MCF 10A (cell line): ENCODE data around the gene CHCT1. TPM values are rescaled to one million over a fixed set of nuclear protein-coding genes. Genes with fewer than 3 reads are reported as not detected.
"Not testable (repeated sequence)": the region's sequence is repeated elsewhere in the genome, so short reads cannot be mapped to it uniquely, and the experiment has no call there.

Experiments
- BruUV-seq: library from RNA; stranded (reverse); fragments of 400-500 nt; replicated peaks from 2 replicates; lab custom pipeline; 2021; lab: Mats Ljungman, UMichigan
- CTCF ChIA-PET: fragments of 300-600 bp; sonication (Branson Sonifier 250); formaldehyde crosslinking; extraction: SDS; loops from one replicate; lab custom pipeline; 2021; ENCODE audit warnings: antibody characterized with exemption, inconsistent platforms; lab: Yijun Ruan, JAX
- POLR2A ChIA-PET: fragments of 300-600, 350-650 bp; sonication (Branson Sonifier 250); formaldehyde crosslinking; extraction: SDS; loops from one replicate; lab custom pipeline; 2020; ENCODE audit warnings: antibody characterized with exemption, inconsistent platforms; lab: Yijun Ruan, JAX
- DNase-seq: peaks from one replicate; pipeline ENCODE4 v3.0.0-alpha.2; 2018; ENCODE audit not compliant: unreplicated experiment
- H3K27ac Mint-ChIP-seq: one replicate; pipeline ENCODE4 v1.8.0; 2022; ENCODE audit warnings: mild to moderate bottlenecking, low read depth, mixed read lengths; ENCODE audit not compliant: unreplicated experiment
- H3K27me3 Mint-ChIP-seq: one replicate; pipeline ENCODE4 v1.8.0; 2022; ENCODE audit warnings: mixed read lengths; ENCODE audit not compliant: insufficient read depth, unreplicated experiment
- H3K36me3 Mint-ChIP-seq: one replicate; pipeline ENCODE4 v1.8.0; 2022; ENCODE audit warnings: mild to moderate bottlenecking, moderate library complexity, mixed read lengths; ENCODE audit not compliant: insufficient read depth, unreplicated experiment
- H3K4me1 Mint-ChIP-seq: one replicate; pipeline ENCODE4 v1.8.0; 2022; ENCODE audit warnings: mixed read lengths; ENCODE audit not compliant: insufficient read depth, unreplicated experiment
- H3K4me3 Mint-ChIP-seq: one replicate; pipeline ENCODE4 v1.8.0; 2022; ENCODE audit warnings: mild to moderate bottlenecking, moderate library complexity, mixed read lengths; ENCODE audit not compliant: unreplicated experiment
- H3K9me3 Mint-ChIP-seq: one replicate; pipeline ENCODE4 v1.8.0; 2022; ENCODE audit warnings: mixed read lengths; ENCODE audit not compliant: unreplicated experiment
- intact Hi-C: fragments of 100-400 bp; cut with micrococcal nuclease; formaldehyde crosslinking; loops from 2 replicates; pipeline ENCODE4 v1.14.1; 2022
- total RNA-seq: library from RNA; stranded (reverse); gene quantifications from 2 replicates; pipeline ENCODE4 v1.2.3, GENCODE V29; 2022
- TF ChIP-seq, protein P1 (sequence below): fragments of 200-600 bp; IDR thresholded peaks from one replicate; pipeline ENCODE4 v1.8.0; 2022; ENCODE audit warnings: antibody characterized with exemption, mild to moderate bottlenecking; ENCODE audit not compliant: unreplicated experiment

Gene CHCT1
- total RNA-seq, 1 experiment from 2014 or later: not detected

DNA sequence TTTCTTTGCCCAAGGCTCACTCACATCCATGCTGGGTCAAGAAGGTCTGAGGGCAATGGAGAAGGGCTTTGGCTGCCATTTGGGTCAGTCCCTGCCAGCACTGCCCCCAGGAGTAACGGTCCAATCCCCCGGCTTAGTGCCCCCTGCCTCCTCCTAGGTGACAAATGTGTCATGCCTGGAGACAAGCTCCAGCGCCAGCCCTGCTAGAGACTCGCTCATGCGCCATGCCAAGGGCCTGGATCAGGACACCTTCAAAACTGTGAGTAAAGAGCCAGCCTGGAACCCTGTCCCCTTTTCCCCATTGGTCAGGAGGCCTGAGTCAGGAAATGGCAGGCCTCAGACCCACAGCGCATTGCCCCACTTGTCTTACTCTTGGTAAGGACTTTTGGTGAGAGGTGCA lies 3.3 kb downstream of the CHCT1 start:
- DNase-seq: no peak
- Mint-ChIP-seq H3K27me3 (no peaks in the 10 kb centered on the region), H3K4me3 (no peak overlapping the region), H3K9me3 (no peaks in the 10 kb centered on the region), H3K36me3 (no peaks in the 10 kb centered on the region), H3K27ac (no peak overlapping the region), H3K4me1 (no peaks in the 10 kb centered on the region)
- BruUV-seq: no TSS peak
- ChIA-PET POLR2A (no interaction called here), CTCF (interaction anchor here (0.6 to 0.9 kb wide), 2 partner anchors 194 to 201 kb away, joined by 5 read pairs; no protein-coding TSS in a partner anchor)
- intact Hi-C loops: no loop called here
- TF ChIP-seq, protein P1, sequence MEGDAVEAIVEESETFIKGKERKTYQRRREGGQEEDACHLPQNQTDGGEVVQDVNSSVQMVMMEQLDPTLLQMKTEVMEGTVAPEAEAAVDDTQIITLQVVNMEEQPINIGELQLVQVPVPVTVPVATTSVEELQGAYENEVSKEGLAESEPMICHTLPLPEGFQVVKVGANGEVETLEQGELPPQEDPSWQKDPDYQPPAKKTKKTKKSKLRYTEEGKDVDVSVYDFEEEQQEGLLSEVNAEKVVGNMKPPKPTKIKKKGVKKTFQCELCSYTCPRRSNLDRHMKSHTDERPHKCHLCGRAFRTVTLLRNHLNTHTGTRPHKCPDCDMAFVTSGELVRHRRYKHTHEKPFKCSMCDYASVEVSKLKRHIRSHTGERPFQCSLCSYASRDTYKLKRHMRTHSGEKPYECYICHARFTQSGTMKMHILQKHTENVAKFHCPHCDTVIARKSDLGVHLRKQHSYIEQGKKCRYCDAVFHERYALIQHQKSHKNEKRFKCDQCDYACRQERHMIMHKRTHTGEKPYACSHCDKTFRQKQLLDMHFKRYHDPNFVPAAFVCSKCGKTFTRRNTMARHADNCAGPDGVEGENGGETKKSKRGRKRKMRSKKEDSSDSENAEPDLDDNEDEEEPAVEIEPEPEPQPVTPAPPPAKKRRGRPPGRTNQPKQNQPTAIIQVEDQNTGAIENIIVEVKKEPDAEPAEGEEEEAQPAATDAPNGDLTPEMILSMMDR: no peak

DNA sequence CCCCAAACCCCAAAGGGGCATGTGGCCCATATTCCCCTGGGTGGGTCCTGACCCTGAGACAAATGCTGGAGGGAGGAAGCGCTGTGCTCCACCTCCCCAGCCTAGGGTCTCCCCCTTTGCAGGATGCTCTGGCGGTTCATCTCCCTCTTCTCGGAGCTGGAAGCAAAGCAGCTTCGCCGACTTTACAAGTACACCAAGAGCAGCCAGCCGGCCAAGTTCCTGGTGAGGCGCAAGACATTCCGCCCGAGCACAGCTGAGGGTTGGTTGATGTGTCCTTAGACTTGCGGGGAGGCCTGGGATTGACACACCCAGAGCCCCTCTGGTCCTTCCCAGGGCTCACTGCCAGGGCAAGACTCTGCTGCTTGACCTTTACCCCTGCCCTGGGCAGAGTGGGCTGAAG lies 4.3 kb downstream of the CHCT1 start:
- intact Hi-C loops: no loop called here
- TF ChIP-seq, protein P1: no peak
- Mint-ChIP-seq H3K9me3 (no peaks in the 10 kb centered on the region), H3K4me1 (no peaks in the 10 kb centered on the region), H3K4me3 (no peak overlapping the region), H3K27ac (no peak overlapping the region), H3K27me3 (no peaks in the 10 kb centered on the region), H3K36me3 (no peaks in the 10 kb centered on the region)
- no peak for DNase-seq
- ChIA-PET POLR2A (no interaction called here), CTCF (interaction anchor here (0.6 kb wide), 1 partner anchor 114 kb away, joined by 3 read pairs; no protein-coding TSS in a partner anchor)
- no TSS peak for BruUV-seq

DNA sequence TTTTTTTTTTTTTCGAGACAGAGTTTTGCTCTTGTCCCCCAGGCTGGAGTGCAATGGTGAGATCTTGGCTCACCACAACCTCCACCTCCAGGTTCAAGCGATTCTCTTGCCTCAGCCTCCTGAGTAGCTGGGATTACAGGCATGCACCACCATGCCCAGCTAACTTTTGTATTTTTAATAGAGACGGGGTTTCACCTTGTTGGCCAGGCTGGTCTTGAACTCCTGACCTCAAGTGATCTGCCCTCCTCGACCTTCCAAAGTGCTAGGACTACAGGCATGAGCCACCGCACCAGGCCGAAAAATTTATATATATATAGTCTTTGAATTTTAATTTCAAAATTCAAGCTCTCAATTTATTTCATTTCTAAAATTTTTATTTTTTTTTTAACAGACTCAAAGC lies 6.2 kb downstream of the CHCT1 start:
- H3K27me3 Mint-ChIP-seq, H3K27ac Mint-ChIP-seq, H3K36me3 Mint-ChIP-seq, DNase-seq, H3K9me3 Mint-ChIP-seq, intact Hi-C loops, H3K4me3 Mint-ChIP-seq, BruUV-seq, H3K4me1 Mint-ChIP-seq: not testable (repeated sequence)
- CTCF ChIA-PET: interaction anchor here (1.2 to 1.6 kb wide), 2 partner anchors 27 to 285 kb away, joined by 3 to 4 read pairs; no protein-coding TSS in a partner anchor
- POLR2A ChIA-PET: interaction anchor here (1.1 kb wide), 1 partner anchor 102 kb away, joined by 4 read pairs; no protein-coding TSS in a partner anchor

DNA sequence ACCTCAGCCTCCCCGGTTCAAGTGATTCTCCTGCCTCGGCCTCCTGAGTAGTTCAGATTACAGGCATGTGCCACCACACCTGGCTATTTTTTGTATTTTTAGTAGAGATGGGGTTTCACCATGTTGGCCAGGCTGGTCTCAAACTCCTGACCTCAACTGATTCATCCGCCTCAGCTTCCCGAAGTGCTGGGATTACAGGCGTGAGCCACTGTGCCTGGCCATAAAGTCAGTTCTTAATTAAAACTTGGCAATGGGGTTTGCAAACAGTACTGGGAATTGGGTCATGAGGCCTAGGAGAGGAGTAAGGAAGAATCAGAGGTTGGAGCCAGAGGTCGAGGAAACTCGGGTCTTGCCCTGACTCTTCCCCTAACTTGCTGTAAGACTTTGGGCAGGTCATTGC lies 8.3 kb downstream of the CHCT1 start:
- intact Hi-C loops, CTCF ChIA-PET, BruUV-seq, DNase-seq, H3K27ac Mint-ChIP-seq, H3K36me3 Mint-ChIP-seq, H3K9me3 Mint-ChIP-seq, POLR2A ChIA-PET, H3K4me1 Mint-ChIP-seq, H3K4me3 Mint-ChIP-seq, H3K27me3 Mint-ChIP-seq: not testable (repeated sequence)

DNA sequence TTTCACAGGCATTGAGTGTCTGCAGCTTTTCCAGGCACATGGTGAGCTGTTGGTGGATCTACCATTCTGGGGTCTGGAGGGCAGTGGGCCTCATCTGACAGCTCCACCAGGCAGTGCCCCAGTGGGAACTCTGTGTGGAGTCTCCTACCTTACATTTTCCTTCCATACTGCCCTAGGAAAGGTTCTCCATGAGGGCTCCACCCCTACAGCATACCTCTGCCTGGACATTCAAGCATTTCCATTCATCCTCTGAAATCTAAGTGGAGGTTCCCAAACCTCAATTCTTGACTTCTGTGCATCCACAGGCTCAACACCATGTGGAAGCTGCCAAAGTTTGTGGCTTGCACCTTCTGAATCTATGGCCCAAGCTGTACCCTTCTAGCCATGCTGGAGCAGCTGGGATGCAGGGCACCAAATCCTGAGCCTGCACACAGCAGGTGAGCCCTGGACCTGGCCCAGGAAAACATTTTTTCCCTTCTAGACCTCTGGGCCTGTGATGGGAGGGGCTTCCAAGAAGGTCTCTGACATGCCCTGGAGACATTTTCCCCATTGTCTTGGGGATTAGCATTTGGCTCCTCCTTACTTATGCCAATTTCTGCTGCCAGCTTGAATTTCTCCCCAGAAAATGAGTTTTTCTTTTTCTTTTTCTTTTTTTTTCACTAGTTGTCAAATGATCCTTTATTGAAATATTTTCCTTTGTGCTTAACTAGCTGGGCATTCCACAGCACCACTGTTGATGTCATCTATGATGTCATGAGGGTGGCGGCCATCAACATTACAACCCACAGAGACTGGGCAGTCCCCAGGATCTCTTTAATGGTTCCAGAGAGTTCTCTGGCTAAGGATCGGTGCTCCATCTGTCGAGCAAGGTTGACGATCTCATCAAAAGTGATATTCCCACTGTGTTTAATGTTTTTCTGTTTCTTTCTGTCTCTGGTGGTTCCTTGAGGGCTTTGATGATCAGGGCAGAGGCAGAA lies 11.0 kb downstream of the CHCT1 start:
- H3K36me3 Mint-ChIP-seq, H3K9me3 Mint-ChIP-seq, H3K27me3 Mint-ChIP-seq, H3K4me1 Mint-ChIP-seq, H3K4me3 Mint-ChIP-seq, BruUV-seq, H3K27ac Mint-ChIP-seq, intact Hi-C loops, DNase-seq: not testable (repeated sequence)
- ChIA-PET POLR2A (interaction anchor here (0.6 kb wide), 1 partner anchor 83 kb away, joined by 3 read pairs; no protein-coding TSS in a partner anchor), CTCF (interaction anchor here (0.6 to 0.7 kb wide), 2 partner anchors 191 to 291 kb away, joined by 3 to 5 read pairs; no protein-coding TSS in a partner anchor)
